Measurements from ENCODE around the gene PMPCA.

Gene PMPCA

GRCh38 chr9:136436055-136436634 is 25.7 kb downstream of the PMPCA start:
- no peak for DNase-seq

GRCh38 chr9:136437430-136437829 is 27.0 kb downstream of the PMPCA start:
- DNase-seq, result no peak

GRCh38 chr9:136437839-136438547 is 27.5 kb downstream of the PMPCA start:
- DNase-seq, result no peak

DNA sequence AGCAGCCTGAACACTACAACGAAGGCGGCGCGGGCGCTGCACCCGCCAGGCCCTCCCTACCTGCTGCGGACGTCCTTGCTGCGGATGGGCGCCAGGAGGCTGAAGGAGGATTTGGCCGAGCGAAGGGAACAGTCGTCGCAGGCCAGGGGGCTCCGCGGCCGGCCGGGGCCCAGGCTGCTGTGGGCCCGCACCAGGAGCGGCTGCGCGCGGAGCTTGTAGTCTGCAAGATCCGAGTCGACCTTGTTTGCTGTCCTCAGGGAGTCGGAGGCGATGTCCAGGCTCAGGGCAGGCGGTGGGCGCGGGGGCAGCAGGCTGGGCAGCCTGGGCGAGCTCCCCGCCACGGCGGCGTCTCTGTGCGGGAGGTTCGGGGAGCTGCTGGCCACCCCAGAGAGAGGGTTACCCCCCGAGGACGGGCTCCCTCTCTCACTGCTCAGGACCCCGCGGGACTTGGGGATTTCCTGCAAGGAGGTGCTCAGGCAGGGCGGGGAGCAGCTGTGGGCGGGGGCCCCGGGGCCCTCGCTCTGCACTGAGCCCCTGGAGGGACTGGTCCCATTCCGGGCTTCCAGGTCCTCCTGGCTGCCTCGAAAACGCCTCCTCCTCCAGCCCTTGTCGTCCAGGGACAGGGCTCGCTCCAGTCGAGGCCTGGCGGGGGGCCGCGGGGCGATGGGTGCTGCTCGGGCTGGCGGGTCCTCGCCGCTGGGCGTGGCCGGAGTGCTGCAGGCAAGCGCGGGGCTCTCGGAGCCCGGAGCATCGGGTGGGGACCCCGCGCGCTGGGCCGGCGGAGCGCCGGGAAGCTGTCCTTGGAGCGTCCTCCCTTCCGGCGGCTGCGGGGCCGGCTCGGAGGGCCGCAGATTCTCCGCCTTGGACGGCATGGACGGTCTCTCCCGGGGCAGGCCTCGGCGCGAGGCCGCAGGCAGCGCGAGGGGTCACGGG is 28.4 kb downstream of the PMPCA start:
- DNase-seq, result peak in 1 of 14 donors; percentile 45

DNA sequence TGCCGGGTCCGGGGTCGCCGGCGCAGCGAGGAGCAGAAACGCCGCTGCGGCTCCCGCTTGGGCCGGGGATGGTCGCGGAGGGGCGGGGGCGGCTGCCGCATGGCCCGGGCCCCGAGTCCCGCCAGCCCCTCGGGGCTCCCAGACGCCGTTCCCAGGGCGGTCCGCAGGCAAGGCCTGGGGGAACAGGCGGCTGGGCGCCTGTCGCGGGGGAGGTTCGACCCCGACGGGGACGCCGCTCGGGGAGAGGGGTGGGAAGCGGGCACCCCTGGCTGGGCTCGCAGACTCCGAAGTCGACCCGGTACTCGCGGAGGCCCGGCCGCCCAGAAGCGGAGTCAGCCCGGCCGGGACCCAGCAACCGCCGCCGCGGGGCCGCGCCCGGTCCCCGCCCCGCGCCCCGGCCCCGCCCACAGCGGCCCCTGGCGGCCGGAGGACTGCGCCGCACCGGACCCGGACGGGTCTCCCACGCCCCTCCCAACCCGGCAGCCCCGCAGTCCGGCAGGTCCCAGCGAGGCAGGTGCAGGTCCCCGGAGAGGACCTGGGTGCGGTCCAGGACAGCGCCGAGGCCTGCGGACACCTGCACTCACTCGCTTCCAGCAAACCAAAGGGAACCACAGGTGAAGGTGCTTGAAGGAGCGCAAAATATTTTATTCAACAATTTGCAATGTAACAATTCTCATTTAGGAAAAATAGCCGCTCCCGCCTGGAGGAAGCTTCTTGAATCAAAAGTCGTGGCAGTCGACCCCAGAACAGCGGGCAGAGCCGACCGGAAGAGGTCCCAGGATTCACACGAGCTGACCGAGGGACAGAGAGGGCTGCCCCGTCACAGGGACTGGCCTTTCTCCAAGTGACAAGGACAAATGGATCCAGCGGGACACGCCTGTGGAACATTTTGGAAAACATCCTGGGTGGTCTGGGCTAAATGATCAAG is 29.3 kb downstream of the PMPCA start, which contains the start of gene INPP5E:
Gene INPP5E (minus strand): TSS at position 365 of the 928 bp plus-strand sequence. CDS start 426 bp downstream, outside the sequence.
- DNase-seq, result peak in 13 of 14 donors; percentile 10 to 81 (median 28)

DNA sequence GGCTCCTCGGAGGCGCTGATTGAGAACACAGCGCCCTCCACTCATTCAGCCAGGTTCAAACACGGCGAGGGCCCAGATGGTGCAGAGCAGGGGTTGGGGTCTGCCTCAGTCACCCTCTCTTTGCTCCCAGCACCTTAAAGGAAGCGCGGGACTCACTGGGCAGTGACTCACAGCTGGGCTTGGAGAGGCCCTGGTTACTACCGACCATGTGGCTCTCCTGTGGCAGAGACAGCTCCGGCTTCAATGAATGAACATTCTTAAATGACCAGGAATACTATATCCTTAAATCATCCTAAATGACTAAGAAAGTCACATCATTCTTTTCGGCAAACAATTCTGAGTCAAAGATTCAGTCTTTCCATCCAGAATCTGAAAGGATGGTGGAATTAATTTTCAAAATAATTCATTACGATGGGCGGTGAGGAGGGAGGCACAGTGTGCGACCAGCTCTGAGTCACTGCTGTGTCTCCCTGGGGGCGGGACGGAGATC is 30.8 kb downstream of the PMPCA start:
- no peak for DNase-seq

- peak in 2 of 14 donors; percentile 14 to 57 for DNase-seq
Measured at GRCh38 chr9:136441681-136442245, 31.3 kb downstream of the PMPCA start.

- no peak for DNase-seq
Measured at GRCh38 chr9:136442265-136442664, 31.8 kb downstream of the PMPCA start.

DNA sequence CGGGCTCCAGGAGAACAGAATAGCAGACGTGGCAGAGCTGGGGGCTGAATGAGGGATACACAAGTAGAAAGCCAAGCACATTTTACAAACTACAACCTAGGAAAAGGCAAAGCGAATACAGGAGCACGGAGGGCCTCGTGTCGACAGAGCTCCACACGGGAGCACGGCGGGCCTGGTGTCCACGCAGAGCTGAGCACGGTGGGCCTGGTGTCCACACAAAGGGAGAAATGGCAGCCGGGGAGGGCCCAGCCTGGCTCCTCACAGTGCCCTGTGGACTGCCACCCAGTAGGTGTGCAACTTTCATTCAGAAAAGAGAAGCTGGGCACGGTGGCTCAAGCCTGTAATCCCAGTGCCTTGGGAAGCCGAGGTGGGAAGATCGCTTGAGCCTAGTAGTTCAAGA is 32.6 kb downstream of the PMPCA start:
- DNase-seq, result no peak

GRCh38 chr9:136443687-136444086 is 33.2 kb downstream of the PMPCA start:
- DNase-seq, result no peak

DNA sequence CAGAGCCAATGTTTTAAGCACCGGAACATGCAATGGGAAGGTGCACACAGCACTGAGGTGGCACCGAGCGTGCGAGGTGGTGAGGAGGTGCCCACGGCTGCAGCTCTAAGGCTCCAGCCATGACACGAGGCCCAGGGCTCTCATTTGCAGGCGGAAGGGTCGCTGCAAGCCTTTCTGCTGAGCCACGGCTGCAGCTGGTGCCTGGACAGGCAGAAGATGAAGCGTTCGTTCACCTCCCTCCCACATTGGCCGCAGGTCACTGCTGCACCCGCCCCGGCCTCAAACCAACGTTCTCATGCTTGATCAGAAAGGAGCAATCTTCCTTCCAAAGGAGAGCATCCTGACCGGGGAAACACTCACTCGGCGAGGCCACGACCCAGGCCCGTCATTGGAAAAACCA is 33.6 kb downstream of the PMPCA start:
- no peak for DNase-seq

DNA sequence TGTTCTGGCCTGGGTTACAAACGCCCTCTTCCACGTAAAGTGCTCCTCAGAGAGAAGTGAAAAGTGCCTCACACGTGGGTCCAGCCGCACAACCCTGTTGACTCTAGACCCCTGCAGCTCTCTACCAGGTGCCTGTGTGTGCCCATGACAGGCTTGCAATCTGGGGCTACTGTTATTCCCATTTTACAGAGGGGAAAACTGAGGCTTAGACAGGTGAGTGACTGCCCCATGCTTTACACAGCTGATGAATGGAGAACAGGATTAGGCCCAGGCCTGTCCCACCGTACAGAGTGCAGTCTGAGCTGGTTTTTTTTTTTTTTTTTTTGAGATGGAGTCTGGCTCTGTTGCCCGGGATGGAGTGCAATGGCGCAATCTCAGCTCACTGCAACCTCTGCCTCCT is 35.3 kb downstream of the PMPCA start:
- no peak for DNase-seq

GRCh38 chr9:136447173-136447778 is 36.8 kb downstream of the PMPCA start:
- DNase-seq, result no peak

DNA sequence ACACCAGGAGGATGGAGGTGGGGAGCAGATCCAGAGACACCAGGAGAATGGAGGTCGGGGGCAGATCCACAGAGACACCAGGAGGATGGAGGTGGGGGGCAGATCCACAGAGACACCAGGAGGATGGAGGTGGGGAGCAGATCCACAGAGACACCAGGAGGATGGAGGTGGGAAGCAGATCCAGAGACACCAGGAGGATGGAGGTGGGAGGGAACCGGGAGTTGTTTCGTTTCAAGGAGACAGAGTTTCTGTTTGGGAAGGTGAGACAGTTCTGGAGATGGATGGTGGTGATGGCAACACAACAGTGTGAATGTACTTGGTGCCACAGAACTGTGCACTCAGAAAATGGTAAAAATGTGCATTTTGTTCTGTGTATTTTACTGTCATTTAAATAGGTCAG is 38.2 kb downstream of the PMPCA start:
- DNase-seq, result no peak

- DNase-seq, result no peak
Measured at GRCh38 chr9:136451221-136451877, 40.9 kb downstream of the PMPCA start.

- no peak for DNase-seq
Measured at GRCh38 chr9:136453326-136453725, 42.9 kb downstream of the PMPCA start.

DNA sequence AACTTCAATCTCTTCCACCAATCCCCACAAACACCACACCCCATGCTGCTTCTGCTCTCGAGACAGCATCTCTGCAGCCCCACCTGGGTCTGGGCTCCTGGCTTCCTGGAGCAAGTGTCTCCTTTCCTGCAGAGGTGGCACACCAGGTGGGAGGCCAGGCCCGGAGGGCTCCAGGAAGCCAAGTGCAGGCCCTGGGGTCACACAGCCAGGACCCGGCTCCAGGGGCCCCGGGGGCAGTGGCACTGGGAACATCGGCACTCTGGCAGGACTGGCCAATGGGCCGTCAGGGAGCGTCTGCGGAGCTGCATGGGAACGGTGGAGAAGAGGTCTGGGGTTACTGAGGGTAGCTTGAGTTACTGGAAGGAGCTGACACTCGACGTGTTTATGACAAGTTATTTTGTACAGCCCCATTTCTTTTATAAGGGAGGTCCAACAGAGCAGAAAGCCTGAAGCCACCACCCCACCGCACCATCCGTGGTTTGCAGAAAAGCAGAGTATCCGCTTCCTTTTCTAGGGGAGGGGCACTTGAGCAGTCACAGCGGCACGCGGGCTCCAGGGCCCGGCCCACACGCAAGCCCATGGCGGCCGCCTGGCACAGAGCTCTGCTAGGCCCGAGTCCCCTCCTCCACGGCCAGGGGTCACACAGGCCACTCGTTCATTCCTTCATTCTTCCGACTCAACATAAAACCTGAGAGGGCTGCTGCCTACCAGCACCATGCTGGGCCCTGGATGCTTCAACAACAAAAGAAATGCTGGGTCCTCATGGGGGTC is 43.8 kb downstream of the PMPCA start:
- no peak for DNase-seq

GRCh38 chr9:136455043-136456002 is 44.9 kb downstream of the PMPCA start:
- no peak for DNase-seq
